Liver (tissue), 9 donors: ENCODE measurements around the gene ZNF254. TPM values are rescaled to one million over a fixed set of nuclear protein-coding genes. Genes with fewer than 3 reads are reported as not detected.

Experiments used
- DNase-seq: peaks from one replicate; pipeline ENCODE4 v3.0.0-alpha.2; 2017; ENCODE audit warnings: low spot score
- H3K27ac ChIP-seq, 2 donors: one replicate each; pipeline ENCODE4 v1.7.0; 2013; ENCODE audit warnings: inconsistent platforms in 2 of 2, low read length in 2 of 2, control low read depth in 1 of 2, low read depth in 1 of 2, mild to moderate bottlenecking in 1 of 2
- H3K27me3 ChIP-seq, 4 donors: one replicate each; pipeline versions ENCODE4 v1.6.1 to v1.7.0; 2013; ENCODE audit warnings: low read length in 3 of 4, inconsistent platforms in 1 of 4, mild to moderate bottlenecking in 1 of 4, moderate library complexity in 1 of 4; ENCODE audit not compliant: control insufficient read depth in 4 of 4, insufficient read depth in 4 of 4
- H3K36me3 ChIP-seq, 4 donors: one replicate each; pipeline versions ENCODE4 v1.6.1 to v1.7.0; 2013; ENCODE audit warnings: low read length in 3 of 4, mild to moderate bottlenecking in 3 of 4, low read depth in 1 of 4, moderate library complexity in 1 of 4; ENCODE audit not compliant: control insufficient read depth in 4 of 4, insufficient read depth in 3 of 4
- H3K4me1 ChIP-seq, 4 donors: one replicate each; pipeline versions ENCODE4 v1.6.1 to v1.7.0; 2013; ENCODE audit warnings: low read length in 3 of 4, mild to moderate bottlenecking in 3 of 4, moderate library complexity in 1 of 4; ENCODE audit not compliant: control insufficient read depth in 4 of 4, insufficient read depth in 4 of 4
- H3K4me3 ChIP-seq, 3 donors: one replicate each; pipeline versions ENCODE4 v1.6.1 to v1.7.0; 2013; ENCODE audit warnings: low read length in 3 of 3, control low read depth in 1 of 3, low read depth in 1 of 3, mild to moderate bottlenecking in 1 of 3
- H3K9ac ChIP-seq, 2 donors: one replicate each; pipeline ENCODE4 v1.7.0; 2013; ENCODE audit warnings: low read length in 2 of 2, mild to moderate bottlenecking in 2 of 2, moderate library complexity in 2 of 2, control low read depth in 1 of 2, low read depth in 1 of 2
- H3K9me3 ChIP-seq, 4 donors: one replicate each; pipeline versions ENCODE4 v1.6.1 to v1.7.0; 2013; ENCODE audit warnings: low read length in 3 of 4; ENCODE audit not compliant: control insufficient read depth in 4 of 4
- EGR1 ChIP-seq, 2 donors: IDR thresholded peaks; 2 replicates each; pipeline ENCODE4 v1.6.1; 2016 to 2018; ENCODE audit warnings: antibody characterized with exemption in 2 of 2, low read depth in 2 of 2
- FOXA1 ChIP-seq: IDR thresholded peaks from 2 replicates; pipeline ENCODE4 v1.6.1; 2016; ENCODE audit warnings: antibody characterized with exemption
- FOXA2 ChIP-seq: IDR thresholded peaks from 2 replicates; pipeline ENCODE4 v1.6.1; 2016; ENCODE audit warnings: antibody characterized with exemption
- GABPA ChIP-seq, 2 donors: IDR thresholded peaks in 1 of 2; conservative IDR thresholded peaks in 1 of 2; 2 replicates each; pipeline ENCODE4 v1.6.1; 2016; ENCODE audit warnings: antibody characterized with exemption in 2 of 2, mild to moderate bottlenecking in 1 of 2, moderate library complexity in 1 of 2
- HNF4A ChIP-seq, 2 donors: conservative IDR thresholded peaks; 2 replicates each; pipeline ENCODE4 v1.6.1; 2016; ENCODE audit warnings: antibody characterized with exemption in 2 of 2, mild to moderate bottlenecking in 2 of 2
- HNF4G ChIP-seq: IDR thresholded peaks from 2 replicates; pipeline ENCODE4 v1.6.1; 2016; ENCODE audit warnings: antibody characterized with exemption
- JUND ChIP-seq, 2 donors: IDR thresholded peaks; 2 replicates each; pipeline ENCODE4 v1.6.1; 2016; ENCODE audit warnings: antibody characterized with exemption in 2 of 2
- NR2F2 ChIP-seq: IDR thresholded peaks from 2 replicates; pipeline ENCODE4 v1.6.1; 2016; ENCODE audit warnings: antibody characterized with exemption
- RAD21 ChIP-seq, 2 donors: IDR thresholded peaks; 2 replicates each; pipeline ENCODE4 v1.6.1; 2016; ENCODE audit warnings: antibody characterized with exemption in 2 of 2, mild to moderate bottlenecking in 2 of 2
- RXRA ChIP-seq, 2 donors: IDR thresholded peaks; 2 replicates each; pipeline ENCODE4 v1.6.1; 2017 to 2018; ENCODE audit warnings: antibody characterized with exemption in 2 of 2, mild to moderate bottlenecking in 1 of 2
- SP1 ChIP-seq: IDR thresholded peaks from 2 replicates; pipeline ENCODE4 v1.6.1; 2018; ENCODE audit warnings: antibody characterized with exemption, mild to moderate bottlenecking
- TAF1 ChIP-seq: conservative IDR thresholded peaks from 2 replicates; pipeline ENCODE4 v1.6.1; 2016; ENCODE audit warnings: antibody characterized with exemption, mild to moderate bottlenecking
- YY1 ChIP-seq: IDR thresholded peaks from 2 replicates; pipeline ENCODE4 v1.6.1; 2016; ENCODE audit warnings: antibody characterized with exemption, mild to moderate bottlenecking
- whole genome bisulfite sequencing: extraction: QIAGEN DNeasy Blood & Tissue Kit; methylation state at CpG from one replicate; pipeline ENCODE4 v1.1.7; 2013; 5-methylcytosine and 5-hydroxymethylcytosine counted together
- polyA plus RNA-seq, 2 donors: library from polyadenylated mRNA; stranded (reverse) in 1 of 2; unstranded in 1 of 2; fragments of 200-250 nt in 1 of 2; fragments of >200 nt in 1 of 2; fragmentation: Nextera tagmentation in 1 of 2; extraction: Ambion mirVana in 1 of 2; gene quantifications; one replicate each; pipeline versions ENCODE4 v1.2.1 to v1.2.3, GENCODE V29; 2013 to 2015
- total RNA-seq, 2 donors: library from RNA; depleted of rRNA; stranded (reverse); fragments of >200 nt; gene quantifications; one replicate each; pipeline ENCODE4 v1.2.3, GENCODE V29; 2014
- TF ChIP-seq, protein P1 (sequence below): fragments of 150-350 bp; IDR thresholded peaks from 2 replicates; pipeline ENCODE4 v1.5.1; 2017; ENCODE audit warnings: improper control_type of control experiment, low read depth, low read length; ENCODE audit not compliant: missing input control
- TF ChIP-seq, protein P2 (sequence below): IDR thresholded peaks from 2 replicates; pipeline ENCODE4 v1.6.1; 2016; ENCODE audit warnings: antibody characterized with exemption, mild to moderate bottlenecking
- TF ChIP-seq, protein P3 (sequence below): IDR thresholded peaks from 2 replicates; pipeline ENCODE4 v1.6.1; 2016; ENCODE audit warnings: antibody characterized with exemption
- TF ChIP-seq, protein P4 (sequence below): IDR thresholded peaks from 2 replicates; pipeline ENCODE4 v1.6.1; 2016; ENCODE audit warnings: antibody characterized with exemption
- TF ChIP-seq, protein P5 (sequence below): IDR thresholded peaks from 2 replicates; pipeline ENCODE4 v1.6.1; 2016; ENCODE audit warnings: antibody characterized with exemption
- donor health status: healthy.
- donor health status: healthy.
- donor health status: healthy.
- donor health status: healthy.
- donor health status: healthy.

The ZNF254 gene
- total and polyA plus RNA-seq, 4 donors = 2.4 to 9.0 (median 5.9) TPM

DNA sequence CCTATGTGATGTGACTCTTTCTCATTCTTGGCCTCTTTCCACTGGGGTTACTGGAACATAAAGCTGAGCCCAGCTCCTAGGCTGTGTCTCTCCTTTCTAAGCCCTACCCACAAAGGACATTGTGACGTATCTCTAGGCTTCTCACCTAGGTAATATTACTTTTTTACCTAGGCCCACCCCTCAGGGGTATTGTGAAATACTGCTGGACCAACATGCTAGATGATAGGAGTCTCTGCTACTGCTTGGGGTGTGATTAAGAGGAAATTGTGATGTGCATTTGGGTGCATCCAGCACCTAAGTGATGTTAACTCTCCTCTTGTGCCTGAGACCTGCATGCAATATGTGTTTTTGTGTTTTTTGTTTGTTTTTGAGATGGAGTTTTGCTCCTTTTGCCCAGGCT, 22.8 kb upstream of the ZNF254 start:
- Histone ChIP-seq H3K4me1 (no peaks in the 10 kb centered on the region), H3K9me3 (no peaks in the 10 kb centered on the region), H3K36me3 (peaks cover 0 to 44% (median 20%) of the 10 kb centered on the region in 4 donors), H3K27ac (no peak overlapping the region), H3K9ac (no peak overlapping the region), H3K27me3 (no peaks in the 10 kb centered on the region), H3K4me3 (no peak overlapping the region)
- TF ChIP-seq FOXA1 = no peak
- no peak for TF ChIP-seq FOXA2
- TF ChIP-seq, protein P1, sequence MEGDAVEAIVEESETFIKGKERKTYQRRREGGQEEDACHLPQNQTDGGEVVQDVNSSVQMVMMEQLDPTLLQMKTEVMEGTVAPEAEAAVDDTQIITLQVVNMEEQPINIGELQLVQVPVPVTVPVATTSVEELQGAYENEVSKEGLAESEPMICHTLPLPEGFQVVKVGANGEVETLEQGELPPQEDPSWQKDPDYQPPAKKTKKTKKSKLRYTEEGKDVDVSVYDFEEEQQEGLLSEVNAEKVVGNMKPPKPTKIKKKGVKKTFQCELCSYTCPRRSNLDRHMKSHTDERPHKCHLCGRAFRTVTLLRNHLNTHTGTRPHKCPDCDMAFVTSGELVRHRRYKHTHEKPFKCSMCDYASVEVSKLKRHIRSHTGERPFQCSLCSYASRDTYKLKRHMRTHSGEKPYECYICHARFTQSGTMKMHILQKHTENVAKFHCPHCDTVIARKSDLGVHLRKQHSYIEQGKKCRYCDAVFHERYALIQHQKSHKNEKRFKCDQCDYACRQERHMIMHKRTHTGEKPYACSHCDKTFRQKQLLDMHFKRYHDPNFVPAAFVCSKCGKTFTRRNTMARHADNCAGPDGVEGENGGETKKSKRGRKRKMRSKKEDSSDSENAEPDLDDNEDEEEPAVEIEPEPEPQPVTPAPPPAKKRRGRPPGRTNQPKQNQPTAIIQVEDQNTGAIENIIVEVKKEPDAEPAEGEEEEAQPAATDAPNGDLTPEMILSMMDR = no peak
- TF ChIP-seq, protein P2, sequence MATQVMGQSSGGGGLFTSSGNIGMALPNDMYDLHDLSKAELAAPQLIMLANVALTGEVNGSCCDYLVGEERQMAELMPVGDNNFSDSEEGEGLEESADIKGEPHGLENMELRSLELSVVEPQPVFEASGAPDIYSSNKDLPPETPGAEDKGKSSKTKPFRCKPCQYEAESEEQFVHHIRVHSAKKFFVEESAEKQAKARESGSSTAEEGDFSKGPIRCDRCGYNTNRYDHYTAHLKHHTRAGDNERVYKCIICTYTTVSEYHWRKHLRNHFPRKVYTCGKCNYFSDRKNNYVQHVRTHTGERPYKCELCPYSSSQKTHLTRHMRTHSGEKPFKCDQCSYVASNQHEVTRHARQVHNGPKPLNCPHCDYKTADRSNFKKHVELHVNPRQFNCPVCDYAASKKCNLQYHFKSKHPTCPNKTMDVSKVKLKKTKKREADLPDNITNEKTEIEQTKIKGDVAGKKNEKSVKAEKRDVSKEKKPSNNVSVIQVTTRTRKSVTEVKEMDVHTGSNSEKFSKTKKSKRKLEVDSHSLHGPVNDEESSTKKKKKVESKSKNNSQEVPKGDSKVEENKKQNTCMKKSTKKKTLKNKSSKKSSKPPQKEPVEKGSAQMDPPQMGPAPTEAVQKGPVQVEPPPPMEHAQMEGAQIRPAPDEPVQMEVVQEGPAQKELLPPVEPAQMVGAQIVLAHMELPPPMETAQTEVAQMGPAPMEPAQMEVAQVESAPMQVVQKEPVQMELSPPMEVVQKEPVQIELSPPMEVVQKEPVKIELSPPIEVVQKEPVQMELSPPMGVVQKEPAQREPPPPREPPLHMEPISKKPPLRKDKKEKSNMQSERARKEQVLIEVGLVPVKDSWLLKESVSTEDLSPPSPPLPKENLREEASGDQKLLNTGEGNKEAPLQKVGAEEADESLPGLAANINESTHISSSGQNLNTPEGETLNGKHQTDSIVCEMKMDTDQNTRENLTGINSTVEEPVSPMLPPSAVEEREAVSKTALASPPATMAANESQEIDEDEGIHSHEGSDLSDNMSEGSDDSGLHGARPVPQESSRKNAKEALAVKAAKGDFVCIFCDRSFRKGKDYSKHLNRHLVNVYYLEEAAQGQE = no peak
- no peak for TF ChIP-seq SP1
- TF ChIP-seq GABPA (IDR thresholded peaks at IDR 0.05 in 1 of 2, conservative IDR thresholded peaks at IDR 0.05 in 1 of 2) = no peak
- TF ChIP-seq EGR1 (IDR thresholded peaks at IDR 0.05; ENCODE audit: low read depth in 2 of 2) = no peak
- no peak for TF ChIP-seq HNF4A (conservative IDR thresholded peaks at IDR 0.05)
- DNase-seq = no peak
- WGBS = 95% methylated on average over 1 of the region's 1 CpG

DNA sequence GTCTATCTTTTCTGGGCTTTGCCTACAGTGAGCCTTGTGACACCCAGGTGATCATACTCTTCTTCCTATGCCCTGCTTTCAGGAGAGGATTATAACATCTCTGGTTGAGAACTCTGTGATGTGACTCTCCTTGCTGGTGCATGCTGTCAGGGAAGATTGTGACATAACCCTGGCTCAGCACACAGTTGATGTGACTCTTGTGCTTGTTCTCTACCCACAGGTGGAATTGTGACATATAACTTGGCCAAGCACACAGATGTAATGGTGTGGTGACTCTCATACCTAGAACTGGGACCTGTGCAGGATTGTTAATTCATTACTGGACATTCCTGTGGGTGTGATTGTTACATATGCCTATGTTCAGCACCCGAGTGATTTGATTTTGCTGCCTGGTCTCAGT, 21.7 kb upstream of the ZNF254 start:
- peaks cover 0 to 35% (median 17%) of the 10 kb centered on the region in 4 donors for H3K36me3 ChIP-seq
- WGBS = 87% methylated on average over 1 of the region's 1 CpG
- no peak overlapping the region for H3K27ac ChIP-seq
- no peaks in the 10 kb centered on the region for H3K9me3 ChIP-seq
- no peaks in the 10 kb centered on the region for H3K27me3 ChIP-seq
- H3K4me3 ChIP-seq = no peak overlapping the region
- TF ChIP-seq EGR1 (IDR thresholded peaks at IDR 0.05; ENCODE audit: low read depth in 2 of 2) (no peak), YY1 (no peak), GABPA (IDR thresholded peaks at IDR 0.05 in 1 of 2, conservative IDR thresholded peaks at IDR 0.05 in 1 of 2) (no peak), RXRA (IDR thresholded peaks at IDR 0.05) (no peak), TAF1 (no peak), HNF4A (conservative IDR thresholded peaks at IDR 0.05) (no peak), FOXA2 (no peak), HNF4G (no peak), NR2F2 (no peak), JUND (IDR thresholded peaks at IDR 0.05) (no peak), SP1 (no peak), FOXA1 (no peak), RAD21 (IDR thresholded peaks at IDR 0.05) (no peak)
- TF ChIP-seq, protein P2 = no peak
- TF ChIP-seq, protein P3, sequence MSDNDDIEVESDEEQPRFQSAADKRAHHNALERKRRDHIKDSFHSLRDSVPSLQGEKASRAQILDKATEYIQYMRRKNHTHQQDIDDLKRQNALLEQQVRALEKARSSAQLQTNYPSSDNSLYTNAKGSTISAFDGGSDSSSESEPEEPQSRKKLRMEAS = no peak
- TF ChIP-seq, protein P4, sequence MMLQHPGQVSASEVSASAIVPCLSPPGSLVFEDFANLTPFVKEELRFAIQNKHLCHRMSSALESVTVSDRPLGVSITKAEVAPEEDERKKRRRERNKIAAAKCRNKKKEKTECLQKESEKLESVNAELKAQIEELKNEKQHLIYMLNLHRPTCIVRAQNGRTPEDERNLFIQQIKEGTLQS = no peak
- TF ChIP-seq, protein P1 = no peak
- TF ChIP-seq, protein P5, sequence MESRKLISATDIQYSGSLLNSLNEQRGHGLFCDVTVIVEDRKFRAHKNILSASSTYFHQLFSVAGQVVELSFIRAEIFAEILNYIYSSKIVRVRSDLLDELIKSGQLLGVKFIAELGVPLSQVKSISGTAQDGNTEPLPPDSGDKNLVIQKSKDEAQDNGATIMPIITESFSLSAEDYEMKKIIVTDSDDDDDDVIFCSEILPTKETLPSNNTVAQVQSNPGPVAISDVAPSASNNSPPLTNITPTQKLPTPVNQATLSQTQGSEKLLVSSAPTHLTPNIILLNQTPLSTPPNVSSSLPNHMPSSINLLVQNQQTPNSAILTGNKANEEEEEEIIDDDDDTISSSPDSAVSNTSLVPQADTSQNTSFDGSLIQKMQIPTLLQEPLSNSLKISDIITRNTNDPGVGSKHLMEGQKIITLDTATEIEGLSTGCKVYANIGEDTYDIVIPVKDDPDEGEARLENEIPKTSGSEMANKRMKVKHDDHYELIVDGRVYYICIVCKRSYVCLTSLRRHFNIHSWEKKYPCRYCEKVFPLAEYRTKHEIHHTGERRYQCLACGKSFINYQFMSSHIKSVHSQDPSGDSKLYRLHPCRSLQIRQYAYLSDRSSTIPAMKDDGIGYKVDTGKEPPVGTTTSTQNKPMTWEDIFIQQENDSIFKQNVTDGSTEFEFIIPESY = no peak
- DNase-seq = no peak
- H3K4me1 ChIP-seq = no peaks in the 10 kb centered on the region
- no peak overlapping the region for H3K9ac ChIP-seq
